Fibroblast of skin of abdomen (primary cell): ENCODE results near the gene RNF123.
"Not testable (repeated sequence)": the region's sequence is repeated elsewhere in the genome, so short reads cannot be mapped to it uniquely, and the experiment has no call there.

ENCODE experiments used
- DNase-seq: peaks from one replicate; pipeline ENCODE4 v3.0.0-alpha.2; 2013

The RNF123 gene

GRCh38 chr3:49681543-49681942 lies 7.8 kb upstream of the RNF123 start:
- no peak for DNase-seq

- DNase-seq, result no peak
Observed at GRCh38 chr3:49683162-49683561, 6.2 kb upstream of the RNF123 start.

- not testable (repeated sequence) for DNase-seq
Observed at GRCh38 chr3:49684453-49684852, 4.9 kb upstream of the RNF123 start.

- not testable (repeated sequence) for DNase-seq
Observed at GRCh38 chr3:49685103-49685502, 4.3 kb upstream of the RNF123 start.

GRCh38 chr3:49685846-49686245 lies 3.5 kb upstream of the RNF123 start:
- DNase-seq, result not testable (repeated sequence)

GRCh38 chr3:49686346-49686745 lies 3.0 kb upstream of the RNF123 start:
- not testable (repeated sequence) for DNase-seq

- peak; percentile 36 for DNase-seq
Observed at GRCh38 chr3:49686769-49687423, 2.5 kb upstream of the RNF123 start.

- not testable (repeated sequence) for DNase-seq
Observed at GRCh38 chr3:49687424-49687795, 1.9 kb upstream of the RNF123 start.

GRCh38 chr3:49688338-49689045 lies 865 bp upstream of the RNF123 start:
- not testable (repeated sequence) for DNase-seq

GRCh38 chr3:49689908-49690624 lies 709 bp downstream of the RNF123 start:
- DNase-seq, result not testable (repeated sequence)

GRCh38 chr3:49690856-49691255 lies 1.5 kb downstream of the RNF123 start:
- DNase-seq, result not testable (repeated sequence)

- not testable (repeated sequence) for DNase-seq
Observed at GRCh38 chr3:49691481-49691880, 2.1 kb downstream of the RNF123 start.

- not testable (repeated sequence) for DNase-seq
Observed at GRCh38 chr3:49694409-49695070, 5.2 kb downstream of the RNF123 start.

- DNase-seq, result not testable (repeated sequence)
Observed at GRCh38 chr3:49695350-49696015, 6.1 kb downstream of the RNF123 start.

- DNase-seq, result no peak
Observed at GRCh38 chr3:49699281-49699979, 10.1 kb downstream of the RNF123 start.

GRCh38 chr3:49700014-49700413 lies 10.7 kb downstream of the RNF123 start:
- DNase-seq, result no peak

GRCh38 chr3:49700453-49701128 lies 11.2 kb downstream of the RNF123 start:
- DNase-seq, result no peak

- no peak for DNase-seq
Observed at GRCh38 chr3:49701388-49702077, 12.2 kb downstream of the RNF123 start.

GRCh38 chr3:49702672-49703071 lies 13.3 kb downstream of the RNF123 start:
- DNase-seq, result no peak

GRCh38 chr3:49703443-49703927 lies 14.1 kb downstream of the RNF123 start:
- peak; percentile 60 for DNase-seq
